Activated T-cell treated with anti-CD3 and anti-CD28 coated beads, Interleukin-2, amount 50 U/mL, for 4 hours (primary cell): ENCODE results near the gene ASCL2. TPM values are rescaled to one million over a fixed set of nuclear protein-coding genes. Genes with fewer than 3 reads are reported as not detected.
"Not testable (repeated sequence)": the region's sequence is repeated elsewhere in the genome, so short reads cannot be mapped to it uniquely, and the experiment has no call there.

Source experiments
- ATAC-seq, 2 donors: fragments of 200-7000 bp; cut with Tn5 transposase; one replicate each; pipeline ENCODE4 v1.10.0; 2021
- DNase-seq: peaks from one replicate; pipeline ENCODE4 v3.0.0-alpha.2; 2020
- H3K27me3 Mint-ChIP-seq: one replicate; pipeline ENCODE4 v1.8.0; 2021; ENCODE audit warnings: low read depth, mixed read lengths
- H3K36me3 Mint-ChIP-seq: one replicate; pipeline ENCODE4 v1.8.0; 2022; ENCODE audit warnings: mixed read lengths; ENCODE audit not compliant: insufficient read depth
- H3K4me1 Mint-ChIP-seq: one replicate; pipeline ENCODE4 v1.8.0; 2021; ENCODE audit warnings: low read depth, mixed read lengths
- H3K4me3 Mint-ChIP-seq: one replicate; pipeline ENCODE4 v1.8.0; 2021; ENCODE audit warnings: mild to moderate bottlenecking, moderate library complexity, mixed read lengths
- H3K9me3 Mint-ChIP-seq: one replicate; pipeline ENCODE4 v1.8.0; 2021; ENCODE audit warnings: mixed read lengths
- total RNA-seq, 3 donors: library from RNA; stranded (reverse); gene quantifications; one replicate each; pipeline ENCODE4 v1.2.1, GENCODE V29; 2021

ASCL2 gene
- total RNA-seq, 3 donors from 2014 or later: 1.2 to 2.4 (median 1.7) TPM

GRCh38 chr11:2295971-2296912 lies 25.9 kb upstream of the ASCL2 start:
- no peaks in the 10 kb centered on the region for H3K9me3 Mint-ChIP-seq
- DNase-seq (no peak), ATAC-seq (no peak)
- peaks cover 29% of the 10 kb centered on the region for H3K4me1 Mint-ChIP-seq
- H3K27me3 Mint-ChIP-seq: no peaks in the 10 kb centered on the region
- peaks cover 3% of the 10 kb centered on the region for H3K36me3 Mint-ChIP-seq
- no peak overlapping the region for H3K4me3 Mint-ChIP-seq

- H3K36me3 Mint-ChIP-seq: peaks cover 3% of the 10 kb centered on the region
- H3K9me3 Mint-ChIP-seq: no peaks in the 10 kb centered on the region
- DNase-seq: no peak
- no peaks in the 10 kb centered on the region for H3K27me3 Mint-ChIP-seq
- peaks cover 22% of the 10 kb centered on the region for H3K4me1 Mint-ChIP-seq
- H3K4me3 Mint-ChIP-seq: no peak overlapping the region
- ATAC-seq: no peak
Measured at GRCh38 chr11:2294926-2295290, 24.5 kb upstream of the ASCL2 start.

- H3K9me3 Mint-ChIP-seq: no peaks in the 10 kb centered on the region
- peaks cover 17% of the 10 kb centered on the region for H3K4me1 Mint-ChIP-seq
- no peaks in the 10 kb centered on the region for H3K27me3 Mint-ChIP-seq
- H3K36me3 Mint-ChIP-seq: peaks cover 3% of the 10 kb centered on the region
- H3K4me3 Mint-ChIP-seq: no peak overlapping the region
- no peak for ATAC-seq
- no peak for DNase-seq
Measured at GRCh38 chr11:2293984-2294925, 23.9 kb upstream of the ASCL2 start.

GRCh38 chr11:2293531-2293971 lies 23.2 kb upstream of the ASCL2 start:
- Mint-ChIP-seq H3K4me3 (no peak overlapping the region), H3K9me3 (no peaks in the 10 kb centered on the region), H3K36me3 (peaks cover 3% of the 10 kb centered on the region), H3K27me3 (no peaks in the 10 kb centered on the region), H3K4me1 (peaks cover 16% of the 10 kb centered on the region)
- DNase-seq: no peak
- no peak for ATAC-seq

GRCh38 chr11:2290351-2290841 lies 20.0 kb upstream of the ASCL2 start:
- H3K4me1 Mint-ChIP-seq: peaks cover 10% of the 10 kb centered on the region
- H3K9me3 Mint-ChIP-seq: no peaks in the 10 kb centered on the region
- H3K27me3 Mint-ChIP-seq: no peaks in the 10 kb centered on the region
- no peak overlapping the region for H3K4me3 Mint-ChIP-seq
- H3K36me3 Mint-ChIP-seq: peaks cover 3% of the 10 kb centered on the region
- no peak for DNase-seq
- ATAC-seq: no peak

- peaks cover 3% of the 10 kb centered on the region for H3K36me3 Mint-ChIP-seq
- ATAC-seq (no peak), DNase-seq (no peak)
- no peak overlapping the region for H3K4me3 Mint-ChIP-seq
- H3K4me1 Mint-ChIP-seq: peaks cover 10% of the 10 kb centered on the region
- H3K9me3 Mint-ChIP-seq: no peaks in the 10 kb centered on the region
- no peaks in the 10 kb centered on the region for H3K27me3 Mint-ChIP-seq
Measured at GRCh38 chr11:2289859-2290258, 19.5 kb upstream of the ASCL2 start.

GRCh38 chr11:2289350-2289749 lies 19.0 kb upstream of the ASCL2 start:
- Mint-ChIP-seq H3K4me3 (no peak overlapping the region), H3K36me3 (peaks cover 3% of the 10 kb centered on the region), H3K9me3 (no peaks in the 10 kb centered on the region), H3K27me3 (no peaks in the 10 kb centered on the region), H3K4me1 (peaks cover 10% of the 10 kb centered on the region)
- ATAC-seq (no peak), DNase-seq (no peak)

- Mint-ChIP-seq H3K27me3 (no peaks in the 10 kb centered on the region), H3K4me1 (peaks cover 7% of the 10 kb centered on the region), H3K36me3 (peaks cover 3% of the 10 kb centered on the region), H3K9me3 (peaks cover 4% of the 10 kb centered on the region), H3K4me3 (no peak overlapping the region)
- no peak for ATAC-seq
- DNase-seq: no peak
Measured at GRCh38 chr11:2287091-2287490, 16.7 kb upstream of the ASCL2 start.

GRCh38 chr11:2286350-2286749 lies 16.0 kb upstream of the ASCL2 start:
- H3K4me3 Mint-ChIP-seq, ATAC-seq, H3K27me3 Mint-ChIP-seq, H3K36me3 Mint-ChIP-seq, H3K4me1 Mint-ChIP-seq, DNase-seq, H3K9me3 Mint-ChIP-seq: not testable (repeated sequence)

- ATAC-seq (no peak), DNase-seq (no peak)
- H3K4me1 Mint-ChIP-seq: no peaks in the 10 kb centered on the region
- peaks cover 8% of the 10 kb centered on the region for H3K36me3 Mint-ChIP-seq
- H3K9me3 Mint-ChIP-seq: peaks cover 20% of the 10 kb centered on the region
- H3K4me3 Mint-ChIP-seq: no peak overlapping the region
- H3K27me3 Mint-ChIP-seq: peaks cover 5% of the 10 kb centered on the region
Measured at GRCh38 chr11:2280208-2280607, 9.8 kb upstream of the ASCL2 start.

- peaks cover 20% of the 10 kb centered on the region for H3K9me3 Mint-ChIP-seq
- H3K4me3 Mint-ChIP-seq: no peak overlapping the region
- H3K36me3 Mint-ChIP-seq: peaks cover 8% of the 10 kb centered on the region
- no peaks in the 10 kb centered on the region for H3K4me1 Mint-ChIP-seq
- peaks cover 10% of the 10 kb centered on the region for H3K27me3 Mint-ChIP-seq
- ATAC-seq: no peak
- no peak for DNase-seq
Measured at GRCh38 chr11:2277933-2278523, 7.6 kb upstream of the ASCL2 start.

GRCh38 chr11:2277008-2277346 lies 6.6 kb upstream of the ASCL2 start:
- Mint-ChIP-seq H3K27me3 (peaks cover 18% of the 10 kb centered on the region), H3K4me1 (no peaks in the 10 kb centered on the region), H3K9me3 (peaks cover 14% of the 10 kb centered on the region), H3K36me3 (peaks cover 8% of the 10 kb centered on the region), H3K4me3 (no peak overlapping the region)
- DNase-seq: no peak
- no peak for ATAC-seq

- Mint-ChIP-seq H3K9me3 (peaks cover 14% of the 10 kb centered on the region), H3K36me3 (peaks cover 8% of the 10 kb centered on the region), H3K4me3 (no peak overlapping the region), H3K4me1 (peaks cover 1% of the 10 kb centered on the region), H3K27me3 (peaks cover 22% of the 10 kb centered on the region)
- no peak for ATAC-seq
- no peak for DNase-seq
Measured at GRCh38 chr11:2276280-2277007, 6.1 kb upstream of the ASCL2 start.
